ENCODE results near the gene CYP4F22.

Gene CYP4F22

GRCh38 chr19:15563325-15563794 lies 55.0 kb downstream of the CYP4F22 start:
- TF ChIP-seq, protein P1, sequence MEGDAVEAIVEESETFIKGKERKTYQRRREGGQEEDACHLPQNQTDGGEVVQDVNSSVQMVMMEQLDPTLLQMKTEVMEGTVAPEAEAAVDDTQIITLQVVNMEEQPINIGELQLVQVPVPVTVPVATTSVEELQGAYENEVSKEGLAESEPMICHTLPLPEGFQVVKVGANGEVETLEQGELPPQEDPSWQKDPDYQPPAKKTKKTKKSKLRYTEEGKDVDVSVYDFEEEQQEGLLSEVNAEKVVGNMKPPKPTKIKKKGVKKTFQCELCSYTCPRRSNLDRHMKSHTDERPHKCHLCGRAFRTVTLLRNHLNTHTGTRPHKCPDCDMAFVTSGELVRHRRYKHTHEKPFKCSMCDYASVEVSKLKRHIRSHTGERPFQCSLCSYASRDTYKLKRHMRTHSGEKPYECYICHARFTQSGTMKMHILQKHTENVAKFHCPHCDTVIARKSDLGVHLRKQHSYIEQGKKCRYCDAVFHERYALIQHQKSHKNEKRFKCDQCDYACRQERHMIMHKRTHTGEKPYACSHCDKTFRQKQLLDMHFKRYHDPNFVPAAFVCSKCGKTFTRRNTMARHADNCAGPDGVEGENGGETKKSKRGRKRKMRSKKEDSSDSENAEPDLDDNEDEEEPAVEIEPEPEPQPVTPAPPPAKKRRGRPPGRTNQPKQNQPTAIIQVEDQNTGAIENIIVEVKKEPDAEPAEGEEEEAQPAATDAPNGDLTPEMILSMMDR (IDR thresholded peaks at IDR 0.05; ENCODE audit: low read depth, low read length, missing control alignments), result no peak
- DNase-seq (ENCODE audit: low read depth), result no peak
- in situ Hi-C loops (cut with HindIII; ENCODE audit: low sequenced_read_pairs), result no loop called here
- no peak overlapping the region for H3K4me3 ChIP-seq (ENCODE audit: low read depth, low read length)

GRCh38 chr19:15563931-15564330 lies 55.6 kb downstream of the CYP4F22 start:
- no peak for DNase-seq (ENCODE audit: low read depth)
- TF ChIP-seq, protein P1 (IDR thresholded peaks at IDR 0.05; ENCODE audit: low read depth, low read length, missing control alignments), result no peak
- H3K4me3 ChIP-seq (ENCODE audit: low read depth, low read length), result no peak overlapping the region
- in situ Hi-C loops (cut with HindIII; ENCODE audit: low sequenced_read_pairs), result no loop called here

GRCh38 chr19:15564534-15565168 lies 56.3 kb downstream of the CYP4F22 start:
- H3K4me3 ChIP-seq (ENCODE audit: low read depth, low read length), result no peak overlapping the region
- TF ChIP-seq, protein P1 (IDR thresholded peaks at IDR 0.05; ENCODE audit: low read depth, low read length, missing control alignments), result no peak
- no peak for DNase-seq (ENCODE audit: low read depth)
- in situ Hi-C loops (cut with HindIII; ENCODE audit: low sequenced_read_pairs), result no loop called here

GRCh38 chr19:15570420-15570819 lies 62.1 kb downstream of the CYP4F22 start:
- in situ Hi-C loops (cut with HindIII; ENCODE audit: low sequenced_read_pairs), result no loop called here
- H3K4me3 ChIP-seq (ENCODE audit: low read depth, low read length), result no peak overlapping the region
- DNase-seq (ENCODE audit: low read depth), result no peak
- TF ChIP-seq, protein P1 (IDR thresholded peaks at IDR 0.05; ENCODE audit: low read depth, low read length, missing control alignments), result no peak

DNA sequence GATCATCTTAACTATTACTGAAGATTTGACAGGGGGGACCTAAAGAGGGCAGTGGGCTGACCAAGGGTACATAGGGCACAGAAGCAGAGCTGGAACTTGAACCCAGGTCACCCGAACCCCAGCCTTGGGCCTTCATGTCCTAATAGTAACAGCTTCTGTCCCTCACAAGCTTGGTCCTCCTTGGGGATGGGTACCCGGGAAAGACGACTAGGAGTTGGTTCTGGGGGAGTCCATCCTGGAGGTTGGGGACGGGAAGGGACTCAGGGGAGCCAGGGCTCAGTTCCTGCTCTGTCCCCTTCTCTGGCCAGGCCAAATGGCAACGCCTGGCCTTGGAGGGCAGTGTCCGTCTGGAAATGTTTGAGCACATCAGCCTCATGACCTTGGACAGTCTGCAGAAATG lies 67.1 kb downstream of the CYP4F22 start:
- no peak for DNase-seq (ENCODE audit: low read depth)
- no peak overlapping the region for H3K4me3 ChIP-seq (ENCODE audit: low read depth, low read length)
- TF ChIP-seq, protein P1 (IDR thresholded peaks at IDR 0.05; ENCODE audit: low read depth, low read length, missing control alignments), result no peak
- in situ Hi-C loops (cut with HindIII; ENCODE audit: low sequenced_read_pairs), result no loop called here

DNA sequence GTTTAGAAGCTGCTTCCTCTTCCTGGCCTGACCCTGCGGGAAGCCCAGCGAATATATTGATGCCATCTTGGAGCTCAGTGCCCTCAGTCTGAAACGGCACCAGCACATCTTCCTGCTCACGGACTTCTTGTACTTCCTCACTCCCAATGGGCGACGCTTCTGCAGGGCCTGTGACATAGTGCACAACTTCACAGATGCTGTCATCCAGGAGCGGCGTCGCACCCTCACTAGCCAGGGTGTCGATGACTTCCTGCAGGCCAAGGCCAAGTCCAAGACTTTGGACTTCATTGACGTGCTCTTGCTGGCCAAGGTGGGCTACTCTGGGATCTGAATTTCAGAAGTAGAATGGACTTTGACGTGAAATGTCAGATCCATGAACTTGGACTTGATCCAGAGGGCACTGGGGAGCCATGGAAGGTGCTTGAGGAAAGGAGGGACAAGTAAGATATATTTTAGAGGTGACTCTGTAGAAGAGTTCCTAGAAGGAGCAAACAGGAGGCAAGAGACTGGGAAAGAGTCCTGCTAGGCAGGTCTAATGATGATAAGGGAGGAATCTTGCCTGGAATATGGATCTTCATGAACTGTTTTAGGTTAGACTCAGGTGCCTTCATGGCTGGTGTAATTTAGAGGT lies 68.3 kb downstream of the CYP4F22 start:
- in situ Hi-C loops (cut with HindIII; ENCODE audit: low sequenced_read_pairs), result no loop called here

More for the DNA sequence above, 68.3 kb downstream of the CYP4F22 start:
- no peak for DNase-seq (ENCODE audit: low read depth)
- TF ChIP-seq, protein P1 (IDR thresholded peaks at IDR 0.05; ENCODE audit: low read depth, low read length, missing control alignments), result no peak
- H3K4me3 ChIP-seq (ENCODE audit: low read depth, low read length), result no peak overlapping the region
